T-helper 2 cell (primary cell): ENCODE measurements around the gene CCDC148.

Experiments used
- DNase-seq, 5 experiments: peaks; one replicate each; pipeline versions ENCODE4 v3.0.0 to v3.0.0-alpha.2; 2012 to 2022
- total RNA-seq, 2 donors: gene quantifications; one replicate each; lab custom pipeline; 2026; lab: John Stamatoyannopoulos, UW

The CCDC148 gene
- 0 reads per million in 2 donors for total RNA-seq

GRCh38 chr2:158456309-158457066, at the start of gene CCDC148, which contains the start of gene PKP4:
TSS of gene CCDC148 (minus strand) at chr2:158456753. CDS start at chr2:158456439, 314 bp downstream.
TSS of gene PKP4 (plus strand) at chr2:158456952. CDS start at chr2:158533185, 76,233 bp downstream.
- DNase-seq = peak; percentile 75 to 93 (median 83)

- DNase-seq = no peak
Measured at GRCh38 chr2:158505448-158505934, 48.9 kb upstream of the CCDC148 start.

- no peak for DNase-seq
Measured at GRCh38 chr2:158504088-158504487, 47.5 kb upstream of the CCDC148 start.

GRCh38 chr2:158502974-158503373, 46.4 kb upstream of the CCDC148 start:
- DNase-seq = no peak

GRCh38 chr2:158501301-158501700, 44.7 kb upstream of the CCDC148 start:
- DNase-seq = no peak

GRCh38 chr2:158500333-158500732, 43.8 kb upstream of the CCDC148 start:
- DNase-seq = no peak

- DNase-seq = no peak
Measured at GRCh38 chr2:158499383-158499782, 42.8 kb upstream of the CCDC148 start.

- DNase-seq = peak in 1 of 5 experiments; percentile 12
Measured at GRCh38 chr2:158498749-158499136, 42.2 kb upstream of the CCDC148 start.

GRCh38 chr2:158498043-158498748, 41.6 kb upstream of the CCDC148 start:
- DNase-seq = no peak

GRCh38 chr2:158497486-158497885, 40.9 kb upstream of the CCDC148 start:
- peak in 1 of 5 experiments; percentile 57 for DNase-seq

- no peak for DNase-seq
Measured at GRCh38 chr2:158496986-158497385, 40.4 kb upstream of the CCDC148 start.

GRCh38 chr2:158495175-158495574, 38.6 kb upstream of the CCDC148 start:
- DNase-seq = no peak

GRCh38 chr2:158493458-158493857, 36.9 kb upstream of the CCDC148 start:
- no peak for DNase-seq

GRCh38 chr2:158491072-158491471, 34.5 kb upstream of the CCDC148 start:
- DNase-seq = no peak

- DNase-seq = no peak
Measured at GRCh38 chr2:158489366-158490112, 33.0 kb upstream of the CCDC148 start.

- no peak for DNase-seq
Measured at GRCh38 chr2:158488442-158489216, 32.1 kb upstream of the CCDC148 start.

- no peak for DNase-seq
Measured at GRCh38 chr2:158487419-158487818, 30.9 kb upstream of the CCDC148 start.

- no peak for DNase-seq
Measured at GRCh38 chr2:158486970-158487325, 30.4 kb upstream of the CCDC148 start.

- DNase-seq = no peak
Measured at GRCh38 chr2:158486150-158486969, 29.8 kb upstream of the CCDC148 start.

GRCh38 chr2:158484892-158485556, 28.5 kb upstream of the CCDC148 start:
- DNase-seq = peak in 1 of 5 experiments; percentile 4

GRCh38 chr2:158482594-158482993, 26.0 kb upstream of the CCDC148 start:
- DNase-seq = no peak
